ENCODE results near the gene LRGUK.

DNA sequence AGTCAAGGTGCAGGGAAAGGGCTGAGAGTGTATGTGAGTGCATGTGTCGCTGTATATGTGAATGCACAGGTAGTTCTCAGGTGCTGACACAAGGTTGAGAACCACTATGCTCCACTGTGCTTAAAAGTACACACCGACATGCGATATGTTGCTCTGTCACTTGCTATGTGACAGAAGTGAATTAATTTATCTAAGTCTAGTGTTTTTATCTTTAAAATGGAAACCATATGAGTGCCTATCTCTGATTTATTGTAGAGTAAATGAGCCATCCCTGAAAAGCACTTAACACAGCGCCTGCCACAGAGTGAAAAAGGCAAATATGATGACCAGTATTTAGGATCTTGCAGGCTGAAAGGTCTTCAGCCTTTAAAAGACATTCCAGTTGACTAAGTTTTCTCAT is 184.7 kb downstream of the LRGUK start:
- TF ChIP-seq POLR2A (IDR thresholded peaks at IDR 0.05): no peak
- TF ChIP-seq, protein P1, sequence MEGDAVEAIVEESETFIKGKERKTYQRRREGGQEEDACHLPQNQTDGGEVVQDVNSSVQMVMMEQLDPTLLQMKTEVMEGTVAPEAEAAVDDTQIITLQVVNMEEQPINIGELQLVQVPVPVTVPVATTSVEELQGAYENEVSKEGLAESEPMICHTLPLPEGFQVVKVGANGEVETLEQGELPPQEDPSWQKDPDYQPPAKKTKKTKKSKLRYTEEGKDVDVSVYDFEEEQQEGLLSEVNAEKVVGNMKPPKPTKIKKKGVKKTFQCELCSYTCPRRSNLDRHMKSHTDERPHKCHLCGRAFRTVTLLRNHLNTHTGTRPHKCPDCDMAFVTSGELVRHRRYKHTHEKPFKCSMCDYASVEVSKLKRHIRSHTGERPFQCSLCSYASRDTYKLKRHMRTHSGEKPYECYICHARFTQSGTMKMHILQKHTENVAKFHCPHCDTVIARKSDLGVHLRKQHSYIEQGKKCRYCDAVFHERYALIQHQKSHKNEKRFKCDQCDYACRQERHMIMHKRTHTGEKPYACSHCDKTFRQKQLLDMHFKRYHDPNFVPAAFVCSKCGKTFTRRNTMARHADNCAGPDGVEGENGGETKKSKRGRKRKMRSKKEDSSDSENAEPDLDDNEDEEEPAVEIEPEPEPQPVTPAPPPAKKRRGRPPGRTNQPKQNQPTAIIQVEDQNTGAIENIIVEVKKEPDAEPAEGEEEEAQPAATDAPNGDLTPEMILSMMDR (IDR thresholded peaks at IDR 0.05 in 8 of 11, conservative IDR thresholded peaks at IDR 0.05 in 3 of 11): no peak
- TF ChIP-seq POLR2AphosphoS5 (IDR thresholded peaks at IDR 0.05): no peak

All from spleen (tissue), 7 donors.